GM12878 (cell line): ENCODE measurements around the gene FAR2. TPM values are rescaled to one million over a fixed set of nuclear protein-coding genes. Genes with fewer than 3 reads are reported as not detected.

Experiments
- ATAC-seq: fragments of 200-7000 bp; cut with Tn5 transposase; 3 replicates; pipeline ENCODE4 v1.9.1; 2020; ENCODE audit warnings: mild to moderate bottlenecking, moderate library complexity
- BruUV-seq: library from RNA; stranded (reverse); fragments of 400-500 nt; replicated peaks from 2 replicates; lab custom pipeline; 2021; lab: Mats Ljungman, UMichigan
- CTCF ChIA-PET: fragments of 300-600 bp; sonication (Branson Sonifier 250); formaldehyde crosslinking; extraction: SDS; loops from one replicate; lab custom pipeline; 2021; ENCODE audit warnings: inconsistent platforms; lab: Yijun Ruan, JAX
- POLR2A ChIA-PET: fragments of 350-600 bp; formaldehyde crosslinking; extraction: SDS; loops from one replicate; lab custom pipeline; 2021; ENCODE audit warnings: inconsistent platforms; lab: Charles Lee
- RAD21 ChIA-PET: fragments of 300-600 bp; sonication (Branson Sonifier 250); formaldehyde crosslinking; loops from one replicate; lab custom pipeline; 2023; ENCODE audit warnings: antibody characterized with exemption; ENCODE audit not compliant: unreplicated experiment; lab: Charles Lee
- SMC1A ChIA-PET: fragments of 300-600 bp; sonication (Branson Sonifier 250); formaldehyde crosslinking; loops from one replicate; lab custom pipeline; 2023; ENCODE audit not compliant: unreplicated experiment, uncharacterized antibody; lab: Charles Lee
- DNase-seq: peaks from one replicate; pipeline ENCODE4 v3.0.0-alpha.2; 2011; ENCODE audit warnings: low read depth, low spot score
- FAIRE-seq: peaks from 3 replicates; lab custom pipeline; 2011; peaks lifted over from hg19 to GRCh38; lab: Jason Lieb, UNC
- H2AFZ ChIP-seq: 2 replicates; pipeline ENCODE4 v1.6.0; 2011; ENCODE audit warnings: low read depth, low read length, control low read depth; ENCODE audit not compliant: control insufficient read depth
- H3K27ac ChIP-seq: 2 replicates; pipeline ENCODE4 v1.5.1; 2011; ENCODE audit warnings: control low read depth; ENCODE audit not compliant: control insufficient read depth, insufficient read depth
- H3K27me3 ChIP-seq, 2 experiments: replicated peaks in 1 of 2; 2 replicates each; pipeline versions ENCODE4 v1.6.0 to v1.6.1; 2011; ENCODE audit warnings: low read length in 1 of 2; ENCODE audit not compliant: control insufficient read depth in 2 of 2, insufficient read depth in 2 of 2
- H3K36me3 ChIP-seq, 2 experiments: 2 replicates each; pipeline ENCODE4 v1.5.1; 2011; ENCODE audit warnings: low read length in 1 of 2; ENCODE audit not compliant: control insufficient read depth in 2 of 2, insufficient read depth in 2 of 2
- H3K4me1 ChIP-seq: 2 replicates; pipeline ENCODE4 v1.6.1; 2011; ENCODE audit warnings: mild to moderate bottlenecking, low read length, moderate library complexity, mixed read lengths; ENCODE audit not compliant: control insufficient read depth, insufficient read depth
- H3K4me2 ChIP-seq: 2 replicates; pipeline ENCODE4 v1.6.0; 2011; ENCODE audit warnings: control low read depth; ENCODE audit not compliant: control insufficient read depth, insufficient read depth
- H3K4me3 ChIP-seq: fragments of 200-600 bp; sonication (generic); 2 replicates; pipeline ENCODE4 v1.5.1; 2016
- H3K79me2 ChIP-seq: 2 replicates; pipeline ENCODE4 v1.6.0; 2011; ENCODE audit warnings: low read length; ENCODE audit not compliant: control insufficient read depth, insufficient read depth
- H3K9ac ChIP-seq: 2 replicates; pipeline ENCODE4 v1.8.0; 2011; ENCODE audit warnings: low read length, control low read depth, mixed read lengths; ENCODE audit not compliant: control insufficient read depth, insufficient read depth
- H3K9me3 ChIP-seq: replicated peaks from 3 replicates; pipeline ENCODE4 v1.5.1; 2011; ENCODE audit warnings: mild to moderate bottlenecking, low read length; ENCODE audit not compliant: control insufficient read depth, insufficient read depth
- H4K20me1 ChIP-seq: 2 replicates; pipeline ENCODE4 v1.6.0; 2011; ENCODE audit not compliant: control insufficient read depth, insufficient read depth
- ATF7 ChIP-seq: fragments of 450-650 bp; IDR thresholded peaks from 2 replicates; pipeline ENCODE4 v1.6.1; 2016; ENCODE audit warnings: low read depth, mild to moderate bottlenecking
- BHLHE40 ChIP-seq, 2 experiments: fragments of 450-650 bp in 1 of 2; IDR thresholded peaks; 2 replicates each; pipeline ENCODE4 v1.6.1; 2011 to 2017; ENCODE audit warnings: low read depth in 2 of 2, borderline replicate concordance in 1 of 2, improper control_type of control experiment in 1 of 2, low read length in 1 of 2, mild to moderate bottlenecking in 1 of 2
- BMI1 ChIP-seq: fragments of 450-650 bp; IDR thresholded peaks from 2 replicates; pipeline ENCODE4 v1.6.1; 2016; ENCODE audit warnings: mild to moderate bottlenecking, moderate library complexity, borderline replicate concordance
- CBFB ChIP-seq: IDR thresholded peaks from 2 replicates; pipeline ENCODE4 v1.6.1; 2016; ENCODE audit warnings: antibody characterized with exemption, low read depth
- DPF2 ChIP-seq: fragments of 450-650 bp; IDR thresholded peaks from 2 replicates; pipeline ENCODE4 v1.6.1; 2017; ENCODE audit warnings: mild to moderate bottlenecking
- ETV6 ChIP-seq, 2 experiments: fragments of 450-650 bp in 1 of 2; IDR thresholded peaks in 1 of 2; conservative IDR thresholded peaks in 1 of 2; 2 replicates each; pipeline ENCODE4 v1.6.1; 2014; ENCODE audit warnings: antibody characterized with exemption in 1 of 2, borderline replicate concordance in 1 of 2, low read depth in 1 of 2, mild to moderate bottlenecking in 1 of 2, moderate library complexity in 1 of 2
- JUND ChIP-seq: IDR thresholded peaks from 2 replicates; pipeline ENCODE4 v1.6.1; 2012; ENCODE audit warnings: low read depth, mild to moderate bottlenecking, low read length, improper control_type of control experiment, moderate library complexity
- MEF2B ChIP-seq: fragments of 450-650 bp; IDR thresholded peaks from 2 replicates; pipeline ENCODE4 v1.6.1; 2018; ENCODE audit warnings: mild to moderate bottlenecking, moderate library complexity; ENCODE audit not compliant: partially characterized antibody, poor library complexity, severe bottlenecking
- MTA2 ChIP-seq: fragments of 450-650 bp; IDR thresholded peaks from 2 replicates; pipeline ENCODE4 v1.6.1; 2016; ENCODE audit warnings: low read depth, mild to moderate bottlenecking, moderate library complexity
- NBN ChIP-seq: fragments of 450-650 bp; IDR thresholded peaks from 2 replicates; pipeline ENCODE4 v1.6.1; 2016
- NFYA ChIP-seq: IDR thresholded peaks from 2 replicates; pipeline ENCODE4 v1.6.1; 2011; ENCODE audit warnings: low read depth, mild to moderate bottlenecking, low read length, improper control_type of control experiment, borderline replicate concordance
- NR2F1 ChIP-seq: fragments of 450-650 bp; conservative IDR thresholded peaks from 2 replicates; pipeline ENCODE4 v1.6.1; 2017; ENCODE audit warnings: mild to moderate bottlenecking
- PAX8 ChIP-seq: fragments of 450-650 bp; IDR thresholded peaks from 2 replicates; pipeline ENCODE4 v1.6.1; 2017; ENCODE audit warnings: mild to moderate bottlenecking, moderate library complexity
- TCF12 ChIP-seq: IDR thresholded peaks from 2 replicates; pipeline ENCODE4 v1.6.1; 2011; ENCODE audit warnings: low read depth, mild to moderate bottlenecking, low read length
- ZNF217 ChIP-seq: fragments of 450-650 bp; IDR thresholded peaks from 2 replicates; pipeline ENCODE4 v1.6.1; 2017; ENCODE audit warnings: antibody characterized with exemption, mild to moderate bottlenecking
- WGBS: methylation state at CpG from one replicate; pipeline ENCODE4 v1.1.6; 2016; ENCODE audit warnings: low lambda C conversion rate; ENCODE audit not compliant: insufficient replicate concordance, insufficient coverage; ENCODE audit errors: missing lambda C conversion rate; 5-methylcytosine and 5-hydroxymethylcytosine counted together
- in situ Hi-C: fragments of 300-500 bp; cut with MboI; formaldehyde crosslinking; loops from 9 replicates; pipeline ENCODE4 v1.14.3; 2018; ENCODE audit warnings: mixed read lengths
- intact Hi-C: fragments of 100-400 bp; cut with micrococcal nuclease; formaldehyde crosslinking; loops from one replicate; pipeline ENCODE4 v1.14.2; 2022; ENCODE audit not compliant: unreplicated experiment
- polyA plus RNA-seq, 11 experiments: library from polyadenylated mRNA; depleted of rRNA in 4 of 11; unstranded in 6 of 11; stranded (reverse) in 5 of 11; fragments of >200 nt; fragmentation: Nextera tagmentation in 4 of 11; fragmentation: Illumina TruSeq in 1 of 11; extraction: Ambion mirVana in 4 of 11; extraction: Trizol in 1 of 11; gene quantifications; 1 replicate in 1 of 11; 2 replicates in 10 of 11; pipeline versions ENCODE4 v1.2.1 to v1.2.3, GENCODE V29; 2011 to 2016; ENCODE audit warnings: inconsistent platforms in 2 of 11, missing spikeins in 2 of 11, low read depth in 1 of 11
- total RNA-seq, 4 experiments: library from RNA; depleted of rRNA in 3 of 4; stranded (reverse); fragments of >200 nt in 3 of 4; fragmentation: Illumina TruSeq in 1 of 4; extraction: Trizol in 1 of 4; gene quantifications; 2 replicates each; pipeline versions ENCODE4 v1.2.1 to v1.2.3, GENCODE V29; 2013 to 2021
- TF ChIP-seq, protein P1 (sequence below): fragments of 450-650 bp; IDR thresholded peaks from 2 replicates; pipeline ENCODE4 v1.6.1; 2017; ENCODE audit warnings: low read depth, mild to moderate bottlenecking, moderate library complexity
- TF ChIP-seq, protein P2 (sequence below): fragments of 450-650 bp; IDR thresholded peaks from 2 replicates; pipeline ENCODE4 v1.6.1; 2016; ENCODE audit warnings: mild to moderate bottlenecking
- TF ChIP-seq, protein P3 (sequence below): fragments of 450-650 bp; IDR thresholded peaks from 2 replicates; pipeline ENCODE4 v1.6.1; 2017; ENCODE audit warnings: mild to moderate bottlenecking, moderate library complexity

Gene FAR2
- total and polyA plus RNA-seq, 10 of the 15 experiments (the other 5 are each of a cell fraction or from before 2014, with no cell fraction given): 0.50 to 1.1 (median 0.65) TPM

DNA sequence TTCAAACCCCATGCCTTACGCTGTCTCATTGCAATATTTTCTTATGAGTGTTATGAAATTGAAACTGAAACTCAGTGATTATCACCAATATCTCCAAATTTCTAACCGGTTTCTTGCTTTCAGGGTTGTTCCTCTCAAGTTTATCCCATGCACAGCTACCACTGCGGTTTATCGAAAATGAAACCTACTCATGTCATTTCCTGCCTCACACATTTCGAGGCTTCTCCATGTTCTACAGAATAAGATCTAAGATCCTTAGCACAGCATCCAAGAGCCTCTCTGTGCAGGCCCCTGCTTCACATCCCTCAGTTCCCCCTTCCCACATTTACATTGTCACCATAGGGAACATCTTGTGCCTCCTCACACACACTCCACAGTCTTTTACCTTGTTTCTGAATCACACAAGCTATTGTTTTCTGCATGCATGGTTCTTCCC, 45.5 kb upstream of the FAR2 start:
- FAIRE-seq: peak; percentile 98
- WGBS: 2% methylated on average over 5 of the region's 5 CpGs
- CTCF ChIA-PET: interaction anchor here (0.9 to 2.0 kb wide), 4 partner anchors 13 to 72 kb away, joined by 3 to 9 read pairs (median 4); no protein-coding TSS in a partner anchor
- Histone ChIP-seq H3K9me3 (no peaks in the 10 kb centered on the region; the same call in 1 of the 3 replicates), H3K4me2 (peak overlapping the region; percentile 31; the same call in 1 of the 2 replicates), H3K27me3 (no peaks in the 10 kb centered on the region), H3K27ac (no peak overlapping the region), H3K79me2 (no peaks in the 10 kb centered on the region), H3K4me1 (peaks cover 14% of the 10 kb centered on the region), H3K36me3 (no peaks in the 10 kb centered on the region), H4K20me1 (no peaks in the 10 kb centered on the region), H3K4me3 (peak overlapping the region; percentile 19; the same call in 1 of the 2 replicates), H2AFZ (no peak overlapping the region; the same call in 1 of the 2 replicates), H3K9ac (no peak overlapping the region)
- peak; percentile 75 for DNase-seq
- POLR2A ChIA-PET: interaction anchor here (0.6 kb wide), 1 partner anchor 70 kb away, joined by 3 read pairs; no protein-coding TSS in a partner anchor
- RAD21 ChIA-PET: interaction anchor here (2.0 kb wide), 1 partner anchor 139 kb away, joined by 7 read pairs; no protein-coding TSS in a partner anchor
- peak; percentile 99 for ATAC-seq
- in situ Hi-C loops (no loop called here), intact Hi-C loops (no loop called here)
- BruUV-seq: no TSS peak
- SMC1A ChIA-PET: interaction anchor here (1.1 to 1.3 kb wide), 4 partner anchors 15 to 141 kb away, joined by 3 to 4 read pairs (median 3); no protein-coding TSS in a partner anchor
- 0 out of 2 replicates have a peak, but pooled peaks have one; percentile 8 for TF ChIP-seq BMI1
- peak; percentile 70; the same call in 1 of the 2 replicates for TF ChIP-seq ZNF217
- peak; percentile 82 for TF ChIP-seq ATF7
- peak; percentile 41 to 48; a peak in 1 of 4 replicates for TF ChIP-seq BHLHE40 (IDR thresholded peaks at IDR 0.05; ENCODE audit: borderline replicate concordance in 1 of 2, low read depth in 2 of 2, low read length in 1 of 2)
- 0 out of 2 replicates have a peak, but pooled peaks have one; percentile 25 for TF ChIP-seq TCF12
- TF ChIP-seq NR2F1: no peak
- TF ChIP-seq, protein P1, sequence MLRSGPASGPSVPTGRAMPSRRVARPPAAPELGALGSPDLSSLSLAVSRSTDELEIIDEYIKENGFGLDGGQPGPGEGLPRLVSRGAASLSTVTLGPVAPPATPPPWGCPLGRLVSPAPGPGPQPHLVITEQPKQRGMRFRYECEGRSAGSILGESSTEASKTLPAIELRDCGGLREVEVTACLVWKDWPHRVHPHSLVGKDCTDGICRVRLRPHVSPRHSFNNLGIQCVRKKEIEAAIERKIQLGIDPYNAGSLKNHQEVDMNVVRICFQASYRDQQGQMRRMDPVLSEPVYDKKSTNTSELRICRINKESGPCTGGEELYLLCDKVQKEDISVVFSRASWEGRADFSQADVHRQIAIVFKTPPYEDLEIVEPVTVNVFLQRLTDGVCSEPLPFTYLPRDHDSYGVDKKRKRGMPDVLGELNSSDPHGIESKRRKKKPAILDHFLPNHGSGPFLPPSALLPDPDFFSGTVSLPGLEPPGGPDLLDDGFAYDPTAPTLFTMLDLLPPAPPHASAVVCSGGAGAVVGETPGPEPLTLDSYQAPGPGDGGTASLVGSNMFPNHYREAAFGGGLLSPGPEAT: peak; percentile 80
- TF ChIP-seq MTA2: peak; percentile 75; the same call in 1 of the 2 replicates
- TF ChIP-seq ETV6 (conservative IDR thresholded peaks at IDR 0.05 in 1 of 2, IDR thresholded peaks at IDR 0.05 in 1 of 2; ENCODE audit: borderline replicate concordance in 1 of 2, low read depth in 1 of 2): peak in 1 of 2 experiments; percentile 67; a peak in 1 of 4 replicates
- no peak for TF ChIP-seq NFYA
- no peak for TF ChIP-seq MEF2B
- no peak for TF ChIP-seq JUND
- TF ChIP-seq PAX8: no peak
- no peak; the same call in 1 of the 2 replicates for TF ChIP-seq CBFB
- TF ChIP-seq DPF2: peak; percentile 67
- TF ChIP-seq, protein P2, sequence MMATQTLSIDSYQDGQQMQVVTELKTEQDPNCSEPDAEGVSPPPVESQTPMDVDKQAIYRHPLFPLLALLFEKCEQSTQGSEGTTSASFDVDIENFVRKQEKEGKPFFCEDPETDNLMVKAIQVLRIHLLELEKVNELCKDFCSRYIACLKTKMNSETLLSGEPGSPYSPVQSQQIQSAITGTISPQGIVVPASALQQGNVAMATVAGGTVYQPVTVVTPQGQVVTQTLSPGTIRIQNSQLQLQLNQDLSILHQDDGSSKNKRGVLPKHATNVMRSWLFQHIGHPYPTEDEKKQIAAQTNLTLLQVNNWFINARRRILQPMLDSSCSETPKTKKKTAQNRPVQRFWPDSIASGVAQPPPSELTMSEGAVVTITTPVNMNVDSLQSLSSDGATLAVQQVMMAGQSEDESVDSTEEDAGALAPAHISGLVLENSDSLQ: no peak
- TF ChIP-seq, protein P3, sequence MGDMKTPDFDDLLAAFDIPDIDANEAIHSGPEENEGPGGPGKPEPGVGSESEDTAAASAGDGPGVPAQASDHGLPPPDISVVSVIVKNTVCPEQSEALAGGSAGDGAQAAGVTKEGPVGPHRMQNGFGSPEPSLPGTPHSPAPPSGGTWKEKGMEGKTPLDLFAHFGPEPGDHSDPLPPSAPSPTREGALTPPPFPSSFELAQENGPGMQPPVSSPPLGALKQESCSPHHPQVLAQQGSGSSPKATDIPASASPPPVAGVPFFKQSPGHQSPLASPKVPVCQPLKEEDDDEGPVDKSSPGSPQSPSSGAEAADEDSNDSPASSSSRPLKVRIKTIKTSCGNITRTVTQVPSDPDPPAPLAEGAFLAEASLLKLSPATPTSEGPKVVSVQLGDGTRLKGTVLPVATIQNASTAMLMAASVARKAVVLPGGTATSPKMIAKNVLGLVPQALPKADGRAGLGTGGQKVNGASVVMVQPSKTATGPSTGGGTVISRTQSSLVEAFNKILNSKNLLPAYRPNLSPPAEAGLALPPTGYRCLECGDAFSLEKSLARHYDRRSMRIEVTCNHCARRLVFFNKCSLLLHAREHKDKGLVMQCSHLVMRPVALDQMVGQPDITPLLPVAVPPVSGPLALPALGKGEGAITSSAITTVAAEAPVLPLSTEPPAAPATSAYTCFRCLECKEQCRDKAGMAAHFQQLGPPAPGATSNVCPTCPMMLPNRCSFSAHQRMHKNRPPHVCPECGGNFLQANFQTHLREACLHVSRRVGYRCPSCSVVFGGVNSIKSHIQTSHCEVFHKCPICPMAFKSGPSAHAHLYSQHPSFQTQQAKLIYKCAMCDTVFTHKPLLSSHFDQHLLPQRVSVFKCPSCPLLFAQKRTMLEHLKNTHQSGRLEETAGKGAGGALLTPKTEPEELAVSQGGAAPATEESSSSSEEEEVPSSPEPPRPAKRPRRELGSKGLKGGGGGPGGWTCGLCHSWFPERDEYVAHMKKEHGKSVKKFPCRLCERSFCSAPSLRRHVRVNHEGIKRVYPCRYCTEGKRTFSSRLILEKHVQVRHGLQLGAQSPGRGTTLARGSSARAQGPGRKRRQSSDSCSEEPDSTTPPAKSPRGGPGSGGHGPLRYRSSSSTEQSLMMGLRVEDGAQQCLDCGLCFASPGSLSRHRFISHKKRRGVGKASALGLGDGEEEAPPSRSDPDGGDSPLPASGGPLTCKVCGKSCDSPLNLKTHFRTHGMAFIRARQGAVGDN: no peak
- peak; percentile 20; the same call in 1 of the 2 replicates for TF ChIP-seq NBN
